ENCODE data around the gene EVI5L. TPM values are rescaled to one million over a fixed set of nuclear protein-coding genes. Genes with fewer than 3 reads are reported as not detected.
A peak's percentile ranks its signal among the peaks of the same experiment; 100 is the strongest.

EVI5L gene
- total and polyA plus RNA-seq, 2 of the 8 experiments (the other 6 are each of a cell fraction or from before 2014, with no cell fraction given): 7.2 to 11.0 TPM

DNA sequence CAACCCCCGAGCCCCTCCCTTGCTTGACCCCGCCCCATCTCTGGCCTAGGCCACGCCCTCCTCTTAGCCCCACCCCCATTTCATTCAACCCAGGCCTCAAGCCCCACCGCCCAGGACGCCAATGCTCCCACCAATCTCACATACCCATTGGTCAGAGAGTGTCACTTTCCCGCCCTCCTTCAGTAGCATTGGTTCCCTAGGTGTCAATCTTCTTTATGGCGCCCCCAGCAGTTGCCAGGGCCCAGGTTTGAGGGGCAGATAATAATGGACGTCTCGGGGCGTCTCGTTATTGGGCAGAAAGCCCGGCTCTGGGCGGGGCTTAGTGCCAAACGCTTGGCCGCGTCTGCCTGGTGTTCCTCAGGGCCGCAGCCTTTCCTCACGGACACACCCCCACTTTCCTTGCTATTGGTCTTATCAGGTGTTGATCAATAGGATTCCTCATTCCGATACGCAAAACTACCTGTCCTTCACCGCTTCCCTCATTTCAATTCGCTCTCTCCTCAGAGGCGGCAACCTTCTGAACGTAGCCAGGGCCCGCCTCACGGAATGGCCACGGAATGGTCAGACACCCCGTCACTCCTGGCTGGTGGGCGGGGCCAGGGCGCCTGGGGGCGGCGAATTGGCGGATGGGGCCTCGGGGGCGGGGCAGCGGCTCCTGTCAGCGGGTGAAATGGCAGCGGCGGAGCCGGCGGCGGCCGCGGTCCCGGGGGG, at the start of gene EVI5L (continued):
- TF ChIP-seq, protein P1, sequence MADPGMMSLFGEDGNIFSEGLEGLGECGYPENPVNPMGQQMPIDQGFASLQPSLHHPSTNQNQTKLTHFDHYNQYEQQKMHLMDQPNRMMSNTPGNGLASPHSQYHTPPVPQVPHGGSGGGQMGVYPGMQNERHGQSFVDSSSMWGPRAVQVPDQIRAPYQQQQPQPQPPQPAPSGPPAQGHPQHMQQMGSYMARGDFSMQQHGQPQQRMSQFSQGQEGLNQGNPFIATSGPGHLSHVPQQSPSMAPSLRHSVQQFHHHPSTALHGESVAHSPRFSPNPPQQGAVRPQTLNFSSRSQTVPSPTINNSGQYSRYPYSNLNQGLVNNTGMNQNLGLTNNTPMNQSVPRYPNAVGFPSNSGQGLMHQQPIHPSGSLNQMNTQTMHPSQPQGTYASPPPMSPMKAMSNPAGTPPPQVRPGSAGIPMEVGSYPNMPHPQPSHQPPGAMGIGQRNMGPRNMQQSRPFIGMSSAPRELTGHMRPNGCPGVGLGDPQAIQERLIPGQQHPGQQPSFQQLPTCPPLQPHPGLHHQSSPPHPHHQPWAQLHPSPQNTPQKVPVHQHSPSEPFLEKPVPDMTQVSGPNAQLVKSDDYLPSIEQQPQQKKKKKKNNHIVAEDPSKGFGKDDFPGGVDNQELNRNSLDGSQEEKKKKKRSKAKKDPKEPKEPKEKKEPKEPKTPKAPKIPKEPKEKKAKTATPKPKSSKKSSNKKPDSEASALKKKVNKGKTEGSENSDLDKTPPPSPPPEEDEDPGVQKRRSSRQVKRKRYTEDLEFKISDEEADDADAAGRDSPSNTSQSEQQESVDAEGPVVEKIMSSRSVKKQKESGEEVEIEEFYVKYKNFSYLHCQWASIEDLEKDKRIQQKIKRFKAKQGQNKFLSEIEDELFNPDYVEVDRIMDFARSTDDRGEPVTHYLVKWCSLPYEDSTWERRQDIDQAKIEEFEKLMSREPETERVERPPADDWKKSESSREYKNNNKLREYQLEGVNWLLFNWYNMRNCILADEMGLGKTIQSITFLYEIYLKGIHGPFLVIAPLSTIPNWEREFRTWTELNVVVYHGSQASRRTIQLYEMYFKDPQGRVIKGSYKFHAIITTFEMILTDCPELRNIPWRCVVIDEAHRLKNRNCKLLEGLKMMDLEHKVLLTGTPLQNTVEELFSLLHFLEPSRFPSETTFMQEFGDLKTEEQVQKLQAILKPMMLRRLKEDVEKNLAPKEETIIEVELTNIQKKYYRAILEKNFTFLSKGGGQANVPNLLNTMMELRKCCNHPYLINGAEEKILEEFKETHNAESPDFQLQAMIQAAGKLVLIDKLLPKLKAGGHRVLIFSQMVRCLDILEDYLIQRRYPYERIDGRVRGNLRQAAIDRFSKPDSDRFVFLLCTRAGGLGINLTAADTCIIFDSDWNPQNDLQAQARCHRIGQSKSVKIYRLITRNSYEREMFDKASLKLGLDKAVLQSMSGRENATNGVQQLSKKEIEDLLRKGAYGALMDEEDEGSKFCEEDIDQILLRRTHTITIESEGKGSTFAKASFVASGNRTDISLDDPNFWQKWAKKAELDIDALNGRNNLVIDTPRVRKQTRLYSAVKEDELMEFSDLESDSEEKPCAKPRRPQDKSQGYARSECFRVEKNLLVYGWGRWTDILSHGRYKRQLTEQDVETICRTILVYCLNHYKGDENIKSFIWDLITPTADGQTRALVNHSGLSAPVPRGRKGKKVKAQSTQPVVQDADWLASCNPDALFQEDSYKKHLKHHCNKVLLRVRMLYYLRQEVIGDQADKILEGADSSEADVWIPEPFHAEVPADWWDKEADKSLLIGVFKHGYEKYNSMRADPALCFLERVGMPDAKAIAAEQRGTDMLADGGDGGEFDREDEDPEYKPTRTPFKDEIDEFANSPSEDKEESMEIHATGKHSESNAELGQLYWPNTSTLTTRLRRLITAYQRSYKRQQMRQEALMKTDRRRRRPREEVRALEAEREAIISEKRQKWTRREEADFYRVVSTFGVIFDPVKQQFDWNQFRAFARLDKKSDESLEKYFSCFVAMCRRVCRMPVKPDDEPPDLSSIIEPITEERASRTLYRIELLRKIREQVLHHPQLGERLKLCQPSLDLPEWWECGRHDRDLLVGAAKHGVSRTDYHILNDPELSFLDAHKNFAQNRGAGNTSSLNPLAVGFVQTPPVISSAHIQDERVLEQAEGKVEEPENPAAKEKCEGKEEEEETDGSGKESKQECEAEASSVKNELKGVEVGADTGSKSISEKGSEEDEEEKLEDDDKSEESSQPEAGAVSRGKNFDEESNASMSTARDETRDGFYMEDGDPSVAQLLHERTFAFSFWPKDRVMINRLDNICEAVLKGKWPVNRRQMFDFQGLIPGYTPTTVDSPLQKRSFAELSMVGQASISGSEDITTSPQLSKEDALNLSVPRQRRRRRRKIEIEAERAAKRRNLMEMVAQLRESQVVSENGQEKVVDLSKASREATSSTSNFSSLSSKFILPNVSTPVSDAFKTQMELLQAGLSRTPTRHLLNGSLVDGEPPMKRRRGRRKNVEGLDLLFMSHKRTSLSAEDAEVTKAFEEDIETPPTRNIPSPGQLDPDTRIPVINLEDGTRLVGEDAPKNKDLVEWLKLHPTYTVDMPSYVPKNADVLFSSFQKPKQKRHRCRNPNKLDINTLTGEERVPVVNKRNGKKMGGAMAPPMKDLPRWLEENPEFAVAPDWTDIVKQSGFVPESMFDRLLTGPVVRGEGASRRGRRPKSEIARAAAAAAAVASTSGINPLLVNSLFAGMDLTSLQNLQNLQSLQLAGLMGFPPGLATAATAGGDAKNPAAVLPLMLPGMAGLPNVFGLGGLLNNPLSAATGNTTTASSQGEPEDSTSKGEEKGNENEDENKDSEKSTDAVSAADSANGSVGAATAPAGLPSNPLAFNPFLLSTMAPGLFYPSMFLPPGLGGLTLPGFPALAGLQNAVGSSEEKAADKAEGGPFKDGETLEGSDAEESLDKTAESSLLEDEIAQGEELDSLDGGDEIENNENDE (IDR thresholded peaks at IDR 0.05; ENCODE audit: insufficient replicate concordance, low read length): no peak
- TF ChIP-seq SP1 (IDR thresholded peaks at IDR 0.05; ENCODE audit: low read depth, low read length) (peak; percentile 99), SIN3A (conservative IDR thresholded peaks at IDR 0.05 in 1 of 2, IDR thresholded peaks at IDR 0.05 in 1 of 2; ENCODE audit: low read depth in 1 of 2, low read length in 2 of 2) (no peak), YY1 (IDR thresholded peaks at IDR 0.05; ENCODE audit: low read depth, low read length) (peak; percentile 82), KDM4A (IDR thresholded peaks at IDR 0.05; ENCODE audit: low read depth, low read length, severe bottlenecking) (peak; percentile 2), FOSL1 (IDR thresholded peaks at IDR 0.05; ENCODE audit: insufficient read depth, low read depth, low read length) (no peak), SP4 (IDR thresholded peaks at IDR 0.05; ENCODE audit: low read length) (peak; percentile 97; the same call in 1 of the 2 replicates), EGR1 (IDR thresholded peaks at IDR 0.05; ENCODE audit: borderline replicate concordance, low read depth, low read length) (no peak)
